ENCODE data around the gene WDR20. TPM values are rescaled to one million over a fixed set of nuclear protein-coding genes. Genes with fewer than 3 reads are reported as not detected.

Gene WDR20
- polyA plus RNA-seq, 1 donor (not counting 4 experiments of a cell fraction or from before 2014, with no cell fraction given) = 24.5 TPM

GRCh38 chr14:102145395-102145794 is 5.7 kb downstream of the WDR20 start:
- Histone ChIP-seq H2AFZ (ENCODE audit: control insufficient read depth, low read length) (no peak overlapping the region), H3K9me1 (ENCODE audit: control insufficient read depth, extremely low read depth, insufficient read depth, low read length) (no peaks in the 10 kb centered on the region), H3K4me3 (ENCODE audit: control insufficient read depth in 2 of 3, extremely low read depth in 1 of 3, insufficient read depth in 2 of 3, low read depth in 1 of 3, low read length in 3 of 3) (no peak overlapping the region), H3K9me3 (ENCODE audit: control insufficient read depth, low read depth, low read length) (no peaks in the 10 kb centered on the region), H3K79me2 (ENCODE audit: control insufficient read depth, insufficient read depth, low read length) (peaks cover 97% of the 10 kb centered on the region), H3K27me3 (ENCODE audit: control insufficient read depth, extremely low read depth, insufficient read depth, low read length) (no peaks in the 10 kb centered on the region), H3K9ac (ENCODE audit: control insufficient read depth, extremely low read depth, insufficient read depth, low read length) (no peak overlapping the region), H4K20me1 (ENCODE audit: control insufficient read depth, extremely low read depth, insufficient read depth, low read length) (peaks cover 16% of the 10 kb centered on the region), H3K36me3 (ENCODE audit: control insufficient read depth in 2 of 2, extremely low read depth in 1 of 2, insufficient read depth in 2 of 2, low read length in 2 of 2) (peaks cover 1 to 5% of the 10 kb centered on the region in 2 experiments), H3K4me1 (ENCODE audit: control insufficient read depth, extremely low read depth, insufficient read depth, low read length) (peaks cover 8% of the 10 kb centered on the region), H3K27ac (ENCODE audit: control insufficient read depth, insufficient read depth, low read length) (no peak overlapping the region), H3K4me2 (ENCODE audit: control insufficient read depth, extremely low read depth, insufficient read depth, low read depth, low read length) (no peak overlapping the region)
- DNase-seq (ENCODE audit: low read depth, low spot score) (no peak), FAIRE-seq (no peak)
- no peak for TF ChIP-seq EZH2 (IDR thresholded peaks at IDR 0.05; ENCODE audit: low read length)
- no peak for TF ChIP-seq CTCF (optimal IDR thresholded peaks at IDR 0.05 in 1 of 3, IDR thresholded peaks at IDR 0.05 in 1 of 3, conservative IDR thresholded peaks at IDR 0.05 in 1 of 3; ENCODE audit: extremely low read depth in 1 of 3, insufficient read depth in 2 of 3, low read length in 3 of 3)
- dilution Hi-C loops (cut with MboI; ENCODE audit: extremely low pct_ligation_motif_present, low sequenced_read_pairs) = no loop called here

- Histone ChIP-seq H3K27ac (ENCODE audit: control insufficient read depth, insufficient read depth, low read length) (no peak overlapping the region), H3K4me3 (ENCODE audit: control insufficient read depth in 2 of 3, extremely low read depth in 1 of 3, insufficient read depth in 2 of 3, low read depth in 1 of 3, low read length in 3 of 3) (no peak overlapping the region), H3K27me3 (ENCODE audit: control insufficient read depth, extremely low read depth, insufficient read depth, low read length) (no peaks in the 10 kb centered on the region), H3K9ac (ENCODE audit: control insufficient read depth, extremely low read depth, insufficient read depth, low read length) (no peak overlapping the region), H3K9me3 (ENCODE audit: control insufficient read depth, low read depth, low read length) (no peaks in the 10 kb centered on the region), H3K36me3 (ENCODE audit: control insufficient read depth in 2 of 2, extremely low read depth in 1 of 2, insufficient read depth in 2 of 2, low read length in 2 of 2) (peaks cover 1 to 5% of the 10 kb centered on the region in 2 experiments), H4K20me1 (ENCODE audit: control insufficient read depth, extremely low read depth, insufficient read depth, low read length) (peaks cover 9% of the 10 kb centered on the region), H3K79me2 (ENCODE audit: control insufficient read depth, insufficient read depth, low read length) (peaks cover 93% of the 10 kb centered on the region), H3K9me1 (ENCODE audit: control insufficient read depth, extremely low read depth, insufficient read depth, low read length) (no peaks in the 10 kb centered on the region), H3K4me1 (ENCODE audit: control insufficient read depth, extremely low read depth, insufficient read depth, low read length) (no peaks in the 10 kb centered on the region), H2AFZ (ENCODE audit: control insufficient read depth, low read length) (no peak overlapping the region), H3K4me2 (ENCODE audit: control insufficient read depth, extremely low read depth, insufficient read depth, low read depth, low read length) (no peak overlapping the region)
- dilution Hi-C loops (cut with MboI; ENCODE audit: extremely low pct_ligation_motif_present, low sequenced_read_pairs) = no loop called here
- DNase-seq (ENCODE audit: low read depth, low spot score) (no peak), FAIRE-seq (no peak)
- no peak for TF ChIP-seq CTCF (optimal IDR thresholded peaks at IDR 0.05 in 1 of 3, IDR thresholded peaks at IDR 0.05 in 1 of 3, conservative IDR thresholded peaks at IDR 0.05 in 1 of 3; ENCODE audit: extremely low read depth in 1 of 3, insufficient read depth in 2 of 3, low read length in 3 of 3)
- no peak for TF ChIP-seq EZH2 (IDR thresholded peaks at IDR 0.05; ENCODE audit: low read length)
These were observed 6.7 kb downstream of the WDR20 start for GRCh38 chr14:102146423-102146822.
